ENCODE data around the gene SSH3. TPM values are rescaled to one million over a fixed set of nuclear protein-coding genes. Genes with fewer than 3 reads are reported as not detected.
A peak's percentile ranks its signal among the peaks of the same experiment; 100 is the strongest.

SSH3 gene
- total RNA-seq, 1 experiment from 2014 or later, result 10.0 TPM

DNA sequence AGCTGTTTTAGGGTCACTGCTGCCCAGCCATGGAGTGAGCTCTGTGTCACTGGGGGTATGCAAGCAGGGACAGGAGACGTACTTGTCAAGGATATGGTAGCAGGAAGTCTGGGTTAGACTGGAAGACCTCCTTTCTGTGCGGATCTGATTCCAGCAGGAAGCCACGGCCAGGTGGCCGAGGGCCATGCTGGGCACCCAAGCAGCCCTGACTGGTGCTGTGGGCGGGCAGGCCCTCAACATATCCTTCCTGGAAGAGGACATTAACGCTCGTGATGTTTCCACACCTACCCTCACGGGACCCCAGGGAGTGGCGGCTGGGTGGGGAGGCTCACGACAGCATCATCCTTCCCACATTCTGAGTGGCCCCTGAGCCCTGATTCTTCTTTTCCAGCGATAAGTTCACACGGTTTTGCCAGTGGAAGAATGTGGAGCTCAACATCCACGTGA, 23.0 kb upstream of the SSH3 start:
- no peak for DNase-seq (ENCODE audit: low spot score)

DNA sequence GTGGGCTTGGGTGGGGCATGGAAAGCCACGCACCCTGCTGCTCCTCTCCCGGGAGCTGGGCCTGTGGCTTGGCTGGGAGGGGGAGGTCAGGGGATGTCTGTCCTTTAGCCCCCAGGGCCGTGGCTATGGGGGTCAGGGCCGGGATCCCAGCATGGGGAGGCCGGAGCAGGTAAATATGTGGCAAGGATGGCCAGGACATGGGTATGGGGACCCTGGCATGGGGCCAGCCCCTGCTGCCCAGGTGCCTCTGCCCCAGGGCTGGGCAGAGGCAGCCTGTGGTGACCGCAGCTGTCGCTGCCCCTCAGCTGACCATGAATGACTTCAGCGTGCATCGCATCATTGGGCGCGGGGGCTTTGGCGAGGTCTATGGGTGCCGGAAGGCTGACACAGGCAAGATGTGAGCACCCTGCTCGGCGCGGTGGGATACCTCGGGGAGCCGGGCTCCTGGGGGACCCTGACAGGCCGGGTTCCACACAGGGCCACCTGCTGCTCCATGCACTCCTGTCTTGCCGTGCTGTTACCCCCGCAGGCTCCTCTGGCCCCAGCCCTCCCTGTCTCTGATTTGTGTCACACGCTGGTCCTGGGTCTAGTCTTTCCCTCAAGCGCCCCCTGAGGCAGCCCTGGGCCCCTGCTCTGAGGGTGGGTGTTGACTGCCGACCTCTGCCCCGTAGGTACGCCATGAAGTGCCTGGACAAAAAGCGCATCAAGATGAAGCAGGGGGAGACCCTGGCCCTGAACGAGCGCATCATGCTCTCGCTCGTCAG, 22.4 kb upstream of the SSH3 start:
- no peak for DNase-seq (ENCODE audit: low spot score)

DNA sequence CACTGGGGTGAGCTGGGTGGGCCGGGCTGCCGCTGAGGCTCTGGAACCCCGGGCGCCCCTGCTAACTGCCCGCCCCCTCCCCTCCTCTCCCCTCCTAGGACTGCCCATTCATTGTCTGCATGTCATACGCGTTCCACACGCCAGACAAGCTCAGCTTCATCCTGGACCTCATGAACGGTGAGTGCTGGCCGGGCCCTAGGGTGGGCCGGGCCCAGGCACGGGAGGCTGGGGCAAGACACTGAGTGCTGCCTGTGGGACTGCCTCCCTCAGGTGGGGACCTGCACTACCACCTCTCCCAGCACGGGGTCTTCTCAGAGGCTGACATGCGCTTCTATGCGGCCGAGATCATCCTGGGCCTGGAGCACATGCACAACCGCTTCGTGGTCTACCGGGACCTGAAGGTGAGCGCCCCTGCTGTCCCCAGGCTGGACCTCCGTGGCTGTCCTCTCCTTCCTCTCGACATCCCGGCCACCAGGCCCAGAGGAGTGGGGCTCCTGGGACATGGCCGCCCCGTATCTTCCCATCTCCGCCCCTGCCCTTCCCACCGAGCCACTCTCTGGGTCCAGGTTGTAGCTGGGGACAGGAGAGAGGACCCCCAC, 21.7 kb upstream of the SSH3 start:
- no peak for DNase-seq (ENCODE audit: low spot score)

DNA sequence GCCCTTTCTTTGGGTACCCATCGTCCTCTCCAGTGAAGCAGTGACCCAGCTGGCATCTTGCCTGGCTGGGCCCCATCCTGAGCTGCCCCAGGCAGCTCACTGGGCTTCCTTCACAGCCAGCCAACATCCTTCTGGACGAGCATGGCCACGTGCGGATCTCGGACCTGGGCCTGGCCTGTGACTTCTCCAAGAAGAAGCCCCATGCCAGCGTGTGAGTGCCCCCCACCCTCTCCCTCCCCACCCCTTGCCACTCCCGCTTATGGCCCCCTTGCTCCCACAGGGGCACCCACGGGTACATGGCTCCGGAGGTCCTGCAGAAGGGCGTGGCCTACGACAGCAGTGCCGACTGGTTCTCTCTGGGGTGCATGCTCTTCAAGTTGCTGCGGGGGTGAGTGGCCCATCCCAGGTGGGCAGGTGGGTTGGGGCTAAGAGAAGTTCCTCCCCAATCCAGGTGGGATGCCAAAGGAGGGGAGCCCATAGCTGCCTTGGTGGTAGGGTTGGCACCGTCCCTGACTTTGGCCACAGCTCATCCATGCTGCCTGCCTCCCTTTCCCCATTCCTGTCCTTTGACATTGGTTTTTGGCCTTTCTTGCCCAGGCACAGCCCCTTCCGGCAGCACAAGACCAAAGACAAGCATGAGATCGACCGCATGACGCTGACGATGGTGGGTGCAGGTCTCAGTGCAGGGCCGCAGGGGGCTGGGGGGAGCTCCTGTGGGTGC, 21.0 kb upstream of the SSH3 start:
- DNase-seq (ENCODE audit: low spot score), result no peak

DNA sequence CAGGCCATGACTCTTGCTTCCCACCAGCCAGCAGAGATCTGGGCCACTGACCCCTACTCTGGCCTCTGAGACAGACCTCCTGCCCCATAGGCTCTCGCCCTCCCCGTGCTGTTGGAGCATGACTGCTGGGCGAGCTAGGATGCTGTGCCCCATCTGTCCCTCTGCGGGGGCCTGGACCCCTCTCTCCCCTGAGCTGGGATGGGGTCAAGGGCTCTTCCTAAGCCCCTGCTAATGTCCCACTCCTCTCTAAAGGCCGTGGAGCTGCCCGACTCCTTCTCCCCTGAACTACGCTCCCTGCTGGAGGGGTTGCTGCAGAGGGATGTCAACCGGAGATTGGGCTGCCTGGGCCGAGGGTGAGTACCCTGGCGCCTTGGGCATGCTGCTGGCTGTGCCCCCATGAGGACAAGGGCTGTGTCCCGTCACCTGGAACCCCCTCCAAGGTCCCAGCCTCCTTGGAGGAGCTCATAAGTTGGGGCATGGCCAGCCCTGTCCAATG, 20.4 kb upstream of the SSH3 start:
- DNase-seq (ENCODE audit: low spot score), result no peak

DNA sequence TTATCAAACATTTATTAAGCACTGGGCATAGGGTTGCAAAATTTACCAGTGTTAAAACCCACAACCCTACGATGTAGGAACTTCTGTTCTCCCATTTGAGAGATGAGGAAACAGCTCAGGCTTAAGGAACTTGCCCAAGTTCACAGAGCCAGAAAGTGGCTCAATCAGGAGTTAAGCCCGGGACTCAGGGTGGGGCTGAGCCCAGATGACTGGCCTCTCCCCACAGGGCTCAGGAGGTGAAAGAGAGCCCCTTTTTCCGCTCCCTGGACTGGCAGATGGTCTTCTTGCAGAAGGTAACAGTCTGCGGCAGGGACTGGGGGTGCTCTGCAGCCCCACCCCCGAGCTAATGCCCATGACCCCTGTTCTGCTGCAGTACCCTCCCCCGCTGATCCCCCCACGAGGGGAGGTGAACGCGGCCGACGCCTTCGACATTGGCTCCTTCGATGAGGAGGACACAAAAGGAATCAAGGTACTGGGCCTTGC, 19.8 kb upstream of the SSH3 start:
- DNase-seq (ENCODE audit: low spot score), result no peak

DNA sequence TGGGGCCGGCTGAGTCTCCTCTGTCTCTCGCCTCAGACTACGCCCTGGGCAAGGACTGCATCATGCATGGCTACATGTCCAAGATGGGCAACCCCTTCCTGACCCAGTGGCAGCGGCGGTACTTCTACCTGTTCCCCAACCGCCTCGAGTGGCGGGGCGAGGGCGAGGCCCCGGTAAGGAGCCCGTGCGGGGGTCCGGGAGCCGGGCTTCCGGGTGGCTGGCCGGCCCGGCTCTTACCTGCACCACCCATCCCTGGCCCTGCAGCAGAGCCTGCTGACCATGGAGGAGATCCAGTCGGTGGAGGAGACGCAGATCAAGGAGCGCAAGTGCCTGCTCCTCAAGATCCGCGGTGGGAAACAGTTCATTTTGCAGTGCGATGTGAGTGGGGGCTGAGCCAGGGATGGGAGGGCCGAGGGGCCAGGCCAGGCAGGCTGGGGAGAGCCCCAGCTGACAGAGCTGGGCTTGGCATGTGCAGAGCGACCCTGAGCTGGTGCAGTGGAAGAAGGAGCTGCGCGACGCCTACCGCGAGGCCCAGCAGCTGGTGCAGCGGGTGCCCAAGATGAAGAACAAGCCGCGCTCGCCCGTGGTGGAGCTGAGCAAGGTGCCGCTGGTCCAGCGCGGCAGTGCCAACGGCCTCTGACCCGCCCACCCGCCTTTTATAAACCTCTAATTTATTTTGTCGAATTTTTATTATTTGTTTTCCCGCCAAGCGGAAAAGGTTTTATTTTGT, 18.4 kb upstream of the SSH3 start:
- no peak for DNase-seq (ENCODE audit: low spot score)

DNA sequence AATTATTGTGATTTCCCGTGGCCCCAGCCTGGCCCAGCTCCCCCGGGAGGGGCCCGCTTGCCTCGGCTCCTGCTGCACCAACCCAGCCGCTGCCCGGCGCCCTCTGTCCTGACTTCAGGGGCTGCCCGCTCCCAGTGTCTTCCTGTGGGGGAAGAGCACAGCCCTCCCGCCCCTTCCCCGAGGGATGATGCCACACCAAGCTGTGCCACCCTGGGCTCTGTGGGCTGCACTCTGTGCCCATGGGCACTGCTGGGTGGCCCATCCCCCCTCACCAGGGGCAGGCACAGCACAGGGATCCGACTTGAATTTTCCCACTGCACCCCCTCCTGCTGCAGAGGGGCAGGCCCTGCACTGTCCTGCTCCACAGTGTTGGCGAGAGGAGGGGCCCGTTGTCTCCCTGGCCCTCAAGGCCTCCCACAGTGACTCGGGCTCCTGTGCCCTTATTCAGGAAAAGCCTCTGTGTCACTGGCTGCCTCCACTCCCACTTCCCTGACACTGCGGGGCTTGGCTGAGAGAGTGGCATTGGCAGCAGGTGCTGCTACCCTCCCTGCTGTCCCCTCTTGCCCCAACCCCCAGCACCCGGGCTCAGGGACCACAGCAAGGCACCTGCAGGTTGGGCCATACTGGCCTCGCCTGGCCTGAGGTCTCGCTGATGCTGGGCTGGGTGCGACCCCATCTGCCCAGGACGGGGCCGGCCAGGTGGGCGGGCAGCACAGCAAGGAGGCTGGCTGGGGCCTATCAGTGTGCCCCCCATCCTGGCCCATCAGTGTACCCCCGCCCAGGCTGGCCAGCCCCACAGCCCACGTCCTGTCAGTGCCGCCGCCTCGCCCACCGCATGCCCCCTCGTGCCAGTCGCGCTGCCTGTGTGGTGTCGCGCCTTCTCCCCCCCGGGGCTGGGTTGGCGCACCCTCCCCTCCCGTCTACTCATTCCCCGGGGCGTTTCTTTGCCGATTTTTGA, 17.5 kb upstream of the SSH3 start:
- DNase-seq (ENCODE audit: low spot score), result no peak

DNA sequence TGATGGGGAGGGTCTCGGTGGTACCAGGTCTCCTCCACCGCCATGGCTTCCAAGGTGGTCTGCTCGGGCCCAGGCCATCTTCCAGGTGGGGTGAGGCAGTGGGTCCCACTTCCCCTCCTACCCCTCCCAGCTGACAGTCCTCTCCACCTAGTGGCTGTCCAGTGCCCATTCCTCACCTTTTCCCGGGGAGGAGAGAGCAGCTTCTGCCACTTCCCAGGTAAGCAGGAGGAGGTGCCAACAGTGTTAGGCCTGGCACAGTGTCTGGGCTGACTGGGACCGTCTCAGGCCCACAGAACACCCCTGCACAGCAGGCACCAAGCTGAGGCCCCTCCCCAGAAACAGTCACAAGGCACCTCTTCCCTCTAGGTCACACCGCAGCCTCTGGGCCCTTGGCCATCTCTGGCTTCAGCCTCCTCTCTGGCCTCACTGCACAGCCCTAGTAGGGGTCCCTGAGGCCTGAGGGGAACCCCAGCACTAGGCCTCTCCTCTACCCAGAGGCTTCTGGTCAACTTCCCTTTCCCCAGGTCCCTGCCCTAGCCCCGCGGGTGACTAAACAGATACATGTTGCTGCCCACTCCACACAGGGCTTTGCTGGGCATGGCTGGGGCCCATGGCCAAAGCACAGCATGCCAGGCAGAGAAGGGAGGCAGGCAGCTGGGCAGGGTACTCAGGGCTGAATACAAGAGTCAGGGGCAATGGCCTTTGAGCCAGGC, 16.6 kb upstream of the SSH3 start:
- no peak for DNase-seq (ENCODE audit: low spot score)

DNA sequence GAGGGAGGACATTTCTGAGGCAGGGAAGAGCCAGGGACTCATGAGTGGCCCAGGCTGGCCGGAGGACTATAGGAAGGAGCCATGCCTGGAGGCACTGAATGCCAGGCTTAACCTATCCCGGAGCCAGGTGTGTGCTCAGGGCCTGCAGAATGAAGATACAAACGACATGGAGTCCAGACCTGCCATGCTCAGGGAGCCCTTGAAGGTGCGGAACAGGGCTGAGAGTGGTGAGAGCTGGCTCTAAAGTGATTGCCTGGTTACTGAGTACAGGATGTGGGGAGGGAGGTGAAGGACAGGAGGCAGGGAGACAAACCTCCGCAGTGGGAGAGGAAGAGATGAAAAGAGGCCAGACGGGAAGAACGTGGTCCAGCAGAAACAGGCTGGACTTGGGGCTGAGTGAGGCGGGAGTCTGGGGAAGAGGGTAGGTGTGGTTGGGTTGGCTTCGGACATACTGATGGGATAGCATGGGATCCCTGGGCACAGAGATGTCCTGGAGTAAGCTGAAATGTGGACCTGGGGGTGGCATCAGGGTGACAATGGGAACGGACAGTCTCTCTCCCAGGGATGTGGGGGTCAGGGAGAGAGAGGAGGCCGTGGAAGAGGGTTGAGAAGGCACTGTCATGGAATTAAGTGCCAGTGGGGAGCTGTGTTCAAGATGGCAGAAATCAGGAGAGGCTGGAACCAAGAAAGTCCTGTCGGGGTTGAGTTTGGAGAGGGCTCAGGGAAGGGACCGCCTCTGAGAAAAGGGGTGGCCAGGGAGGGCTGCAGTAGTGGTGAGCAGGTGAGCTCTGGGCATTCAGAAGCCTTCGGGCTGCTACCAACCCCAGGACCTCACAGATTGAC, 15.8 kb upstream of the SSH3 start:
- no peak for DNase-seq (ENCODE audit: low spot score)

DNA sequence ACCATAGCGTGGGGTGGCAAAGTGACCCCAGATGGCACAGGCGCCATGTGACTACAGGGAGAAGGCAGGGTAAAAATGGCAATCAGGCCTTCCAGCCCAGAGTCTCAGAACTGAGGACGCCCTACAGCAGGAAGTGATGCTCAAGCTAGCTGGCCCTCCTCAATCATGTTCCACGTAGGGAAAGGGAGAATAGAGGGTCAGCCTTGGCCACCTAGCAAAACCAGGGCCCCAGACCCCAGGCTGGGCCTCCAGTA, 15.2 kb upstream of the SSH3 start:
- DNase-seq (ENCODE audit: low spot score), result no peak

DNA sequence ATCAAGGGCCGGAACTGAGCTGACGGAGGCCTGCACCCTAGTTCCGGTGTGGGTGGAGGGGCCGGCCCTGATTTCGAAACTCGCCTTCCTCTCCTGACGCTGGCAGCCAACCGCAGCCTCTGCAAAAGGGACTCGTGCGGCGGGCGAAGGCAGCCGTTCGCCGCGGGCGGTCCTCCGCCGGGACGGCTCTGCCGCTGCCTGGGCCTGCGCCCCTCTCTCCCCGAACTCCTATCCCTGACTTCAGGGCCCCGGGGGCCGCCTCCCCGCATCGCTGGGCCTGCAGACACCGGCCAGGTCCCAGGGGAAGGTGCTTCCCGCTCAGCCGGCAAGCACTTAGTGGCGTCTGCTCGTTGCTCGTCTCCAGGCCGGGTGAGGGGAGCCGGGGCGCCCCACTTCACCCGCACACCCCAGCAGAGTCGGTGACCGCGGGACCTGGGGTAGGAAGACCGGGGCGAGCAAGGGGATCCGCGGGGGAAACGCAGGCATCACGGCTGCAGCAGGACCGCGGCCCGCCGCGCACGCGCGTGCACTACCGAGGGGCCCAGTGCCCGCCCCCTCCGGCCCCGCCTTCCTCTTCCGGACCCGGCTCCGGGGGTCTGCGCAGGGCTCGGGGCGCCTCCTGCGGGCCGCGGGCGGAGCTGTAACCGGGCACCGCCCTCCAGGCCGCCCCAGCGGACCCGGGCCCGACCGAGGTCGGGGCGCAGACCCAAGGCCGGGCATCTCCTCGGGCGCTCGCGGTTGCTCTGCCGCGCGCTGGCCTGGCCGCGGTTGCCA, 14.7 kb upstream of the SSH3 start:
- DNase-seq (ENCODE audit: low spot score), result peak; percentile 85

DNA sequence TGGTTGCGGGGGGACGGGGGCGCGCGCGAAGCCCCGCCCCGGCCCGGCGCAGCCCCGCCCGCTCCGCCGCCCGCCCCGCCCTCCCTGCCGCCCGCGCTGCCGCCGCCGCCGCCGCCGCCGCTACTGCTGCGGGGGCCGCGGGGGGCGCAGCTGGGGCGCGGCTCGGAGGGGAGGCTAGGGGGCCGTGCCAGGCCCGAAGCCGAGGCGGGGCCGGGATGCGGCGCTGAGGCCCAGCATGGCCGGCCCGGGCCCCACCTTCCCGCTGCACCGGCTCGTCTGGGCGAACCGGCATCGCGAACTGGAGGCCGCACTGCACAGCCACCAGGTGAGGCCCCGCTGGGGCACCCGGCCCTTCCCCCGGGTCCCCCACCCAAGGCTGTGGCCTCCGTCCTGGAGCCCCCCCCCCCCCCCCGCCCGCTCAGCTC, 14.1 kb upstream of the SSH3 start, which contains the start of gene ANKRD13D:
TSS of gene ANKRD13D (plus strand) at position 78 of the 425 bp plus-strand sequence. CDS start at position 236, 158 bp downstream.
- DNase-seq (ENCODE audit: low spot score), result no peak

DNA sequence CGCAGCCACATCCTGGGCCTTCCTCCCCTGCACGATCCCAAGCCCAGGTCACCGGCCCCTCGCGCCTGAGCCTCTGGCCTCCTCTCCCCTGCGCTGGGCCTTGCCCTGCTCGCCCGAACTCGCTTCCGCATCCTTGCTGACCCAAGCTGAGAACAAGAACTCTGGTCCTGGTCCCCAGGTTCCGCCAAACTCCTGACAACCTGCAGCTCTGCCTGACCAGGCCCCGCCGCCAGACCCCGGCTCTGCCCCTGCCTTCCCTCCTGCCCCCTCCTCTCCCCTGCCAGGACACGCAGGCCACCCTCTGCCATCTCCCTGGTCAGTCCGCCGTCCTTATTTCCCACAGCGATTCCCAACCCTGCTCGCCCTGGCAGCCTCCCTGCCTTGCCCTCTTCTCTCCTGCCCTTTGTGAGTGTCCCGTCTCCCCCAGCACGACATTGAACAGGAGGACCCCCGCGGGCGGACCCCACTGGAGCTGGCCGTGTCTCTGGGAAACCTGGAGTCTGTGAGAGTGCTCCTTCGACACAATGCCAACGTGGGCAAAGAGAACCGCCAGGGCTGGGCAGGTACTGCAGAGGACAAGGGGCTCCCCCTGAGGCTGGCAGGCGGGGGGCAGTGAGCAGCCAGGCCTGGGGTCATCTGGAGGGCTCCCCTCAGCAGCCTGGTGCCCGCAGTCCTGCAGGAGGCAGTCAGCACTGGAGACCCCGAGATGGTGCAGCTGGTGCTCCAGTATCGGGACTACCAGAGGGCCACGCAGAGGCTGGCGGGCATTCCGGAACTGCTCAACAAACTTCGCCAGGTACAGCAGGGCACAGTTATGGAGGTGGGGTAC, 13.5 kb upstream of the SSH3 start:
- DNase-seq (ENCODE audit: low spot score), result no peak

DNA sequence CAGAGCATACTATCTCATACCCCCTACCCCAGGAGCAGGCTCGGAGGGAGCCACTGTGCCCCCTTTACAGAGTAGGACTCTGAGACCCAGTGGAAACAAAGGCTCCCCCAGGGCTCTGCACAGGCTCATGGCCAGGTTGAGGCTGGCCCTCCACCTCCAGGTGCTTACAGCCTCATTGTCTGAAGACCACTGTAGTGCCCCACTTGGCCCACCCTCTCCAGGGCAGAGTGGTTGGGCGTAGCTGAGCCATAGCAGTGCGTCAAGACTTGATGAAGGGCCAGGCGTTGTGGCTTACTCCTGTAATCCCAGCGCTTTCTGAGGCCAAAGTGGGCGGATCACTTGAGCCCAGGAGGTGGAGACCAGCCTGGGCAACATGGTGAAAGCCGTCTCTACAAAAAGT, 12.5 kb upstream of the SSH3 start:
- no peak for DNase-seq (ENCODE audit: low spot score)

DNA sequence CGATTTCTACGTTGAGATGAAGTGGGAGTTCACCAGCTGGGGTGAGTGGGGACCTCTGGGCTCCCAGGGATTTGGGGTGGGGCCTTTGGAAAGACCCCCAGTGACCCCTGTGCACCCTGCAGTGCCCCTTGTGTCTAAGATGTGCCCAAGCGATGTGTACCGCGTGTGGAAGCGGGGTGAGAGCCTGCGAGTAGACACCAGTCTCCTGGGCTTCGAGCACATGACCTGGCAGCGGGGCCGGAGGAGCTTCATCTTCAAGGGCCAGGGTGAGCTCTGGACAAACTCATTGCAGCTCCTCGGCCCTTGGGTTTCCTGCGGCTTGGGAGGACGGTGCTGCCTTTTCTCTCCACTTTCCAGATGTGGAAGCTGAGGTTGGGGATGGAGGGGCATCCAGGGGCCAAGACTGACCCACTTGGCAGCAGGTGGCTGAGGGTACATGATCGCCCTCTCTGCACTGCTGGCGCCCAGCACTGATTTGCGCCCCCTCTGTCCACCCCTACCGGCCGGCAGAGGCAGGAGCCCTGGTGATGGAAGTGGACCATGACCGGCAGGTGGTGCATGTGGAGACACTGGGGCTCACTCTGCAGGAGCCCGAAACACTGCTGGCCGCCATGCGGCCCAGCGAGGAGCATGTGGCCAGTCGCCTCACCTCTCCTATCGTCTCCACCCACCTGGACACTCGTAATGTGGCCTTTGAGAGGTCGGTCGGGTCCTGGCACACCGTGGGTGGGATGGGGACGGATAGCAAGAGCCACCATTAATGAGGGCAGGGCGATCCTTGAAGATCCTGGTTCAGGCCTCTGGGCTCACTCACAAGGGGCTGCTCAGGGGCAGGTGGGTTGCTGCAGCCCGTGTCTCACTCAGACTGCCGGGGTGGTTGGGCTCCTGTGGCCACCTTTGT, 11.6 kb upstream of the SSH3 start:
- DNase-seq (ENCODE audit: low spot score), result no peak

DNA sequence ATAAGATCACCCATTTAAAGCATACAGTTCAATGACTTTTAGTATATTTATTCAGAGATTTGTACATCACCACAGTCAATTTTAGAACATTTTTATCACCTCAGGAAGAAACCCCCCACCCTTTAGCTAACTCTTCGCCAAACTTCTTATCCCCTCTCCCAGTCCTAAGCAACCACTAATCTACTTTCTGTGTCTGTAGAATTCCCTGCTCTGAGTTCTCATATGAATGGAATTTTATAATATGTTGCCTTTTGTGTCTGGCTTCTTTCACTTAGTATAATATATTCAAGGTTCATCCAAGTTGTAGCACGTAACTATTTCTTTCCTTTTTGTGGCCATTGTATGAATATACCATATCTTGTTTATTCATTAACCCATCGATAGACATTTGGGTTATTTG, 10.7 kb upstream of the SSH3 start:
- DNase-seq (ENCODE audit: low spot score), result no peak

Measured in A172 (cell line).